ENCODE results near the gene FRMD1.

The FRMD1 gene

DNA sequence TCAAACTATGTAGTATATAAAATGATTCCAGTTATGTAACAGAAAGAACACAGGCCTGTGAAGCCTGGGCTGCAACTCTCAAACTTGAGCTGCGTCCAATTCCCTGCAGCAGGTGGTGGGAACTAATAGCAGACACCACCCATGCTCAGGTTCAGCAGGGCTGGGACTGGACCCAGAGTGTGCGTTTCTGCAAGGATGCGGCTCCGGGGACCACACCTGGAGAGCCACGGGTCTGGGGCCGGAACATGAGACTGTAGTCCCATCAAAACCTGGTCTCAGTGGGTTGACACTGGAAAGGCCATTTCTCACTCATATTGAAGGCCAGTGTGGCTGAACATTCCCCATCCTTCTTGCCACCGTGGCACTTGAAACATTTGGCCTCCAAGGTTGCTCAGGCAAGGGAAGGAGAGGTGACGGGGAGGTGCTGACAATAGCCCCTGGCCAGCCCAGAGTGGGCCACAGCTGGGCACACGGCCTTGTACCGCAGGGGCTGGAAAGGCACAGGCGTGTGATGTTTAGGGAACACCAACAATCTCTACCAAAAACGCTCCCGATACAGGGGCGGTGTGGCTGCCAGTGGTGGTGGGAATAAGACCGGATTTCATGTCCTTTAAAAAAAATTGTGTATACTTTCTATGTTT, 38.0 kb downstream of the FRMD1 start:
- DNase-seq = no peak

DNA sequence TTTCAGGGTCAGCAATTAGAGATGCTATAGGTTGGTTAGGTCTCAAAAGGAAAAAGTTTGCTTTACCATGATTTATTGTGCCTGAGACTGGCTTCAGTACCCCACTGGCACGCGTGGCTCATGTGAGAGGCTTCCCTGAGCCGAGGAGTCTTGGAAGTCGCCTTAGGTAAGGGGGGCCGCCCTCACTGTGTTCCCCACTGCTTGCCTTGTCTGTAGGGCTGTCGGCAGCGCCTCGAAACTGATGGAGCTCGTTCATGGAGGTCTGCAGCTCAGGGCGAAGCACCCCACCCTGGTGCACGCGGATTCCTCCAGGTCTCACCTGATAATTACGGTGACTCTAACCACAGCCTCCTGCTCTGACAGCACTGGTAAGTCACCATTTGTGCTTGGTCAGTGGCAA, 39.2 kb downstream of the FRMD1 start:
- no peak for DNase-seq

DNA sequence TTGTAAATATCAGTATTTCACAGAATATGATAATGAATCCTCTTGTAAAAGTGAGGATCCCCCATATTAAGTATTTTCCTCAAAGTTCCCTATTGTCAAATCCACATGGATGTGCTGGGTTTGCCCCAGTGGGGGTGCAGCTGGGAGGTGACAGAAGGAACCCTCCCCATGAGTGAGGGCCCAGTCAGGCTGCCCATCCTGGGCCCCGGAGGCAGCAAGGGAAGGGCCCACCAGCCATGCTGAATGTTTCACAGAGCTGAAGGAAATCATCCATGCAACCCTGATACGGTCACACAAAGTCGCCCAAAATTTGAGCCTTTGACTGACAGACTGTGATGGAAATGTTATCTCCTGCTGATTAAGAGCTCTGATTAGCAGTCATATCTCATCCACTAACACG, 39.7 kb downstream of the FRMD1 start:
- no peak for DNase-seq

DNA sequence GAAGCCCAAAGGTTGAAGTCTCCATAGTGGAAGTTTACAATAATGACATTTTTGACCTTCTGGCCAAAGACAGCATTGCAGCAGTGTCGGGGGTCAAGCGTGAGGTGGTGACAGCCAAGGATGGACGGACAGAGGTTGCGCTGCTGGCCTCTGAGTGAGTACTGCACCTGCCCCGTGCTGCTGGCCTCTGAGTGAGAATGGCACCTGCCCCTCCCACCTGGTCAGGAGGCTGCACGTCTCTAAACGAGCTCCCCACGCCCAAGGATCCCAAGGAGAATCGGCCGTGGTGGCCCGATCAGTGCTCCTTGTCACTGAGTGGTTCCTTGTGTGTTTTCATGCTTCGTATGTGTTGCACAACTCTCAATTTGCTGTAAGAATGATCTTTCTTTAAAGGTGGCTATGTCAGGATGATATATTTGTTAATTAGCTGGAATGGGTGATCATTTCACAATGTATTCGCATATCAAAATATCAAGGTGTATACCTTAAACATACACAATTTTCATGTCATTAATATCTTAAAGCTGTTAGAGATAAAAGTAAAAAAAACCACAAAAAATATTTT, 40.4 kb downstream of the FRMD1 start:
- no peak for DNase-seq

- no peak for DNase-seq
These were observed 41.2 kb downstream of the FRMD1 start for GRCh38 chr6:168037856-168038255.

GRCh38 chr6:168037242-168037641, 41.8 kb downstream of the FRMD1 start:
- DNase-seq = no peak

- DNase-seq = no peak
These were observed 43.1 kb downstream of the FRMD1 start for GRCh38 chr6:168035661-168036545.

- DNase-seq = no peak
These were observed 43.8 kb downstream of the FRMD1 start for GRCh38 chr6:168035098-168035660.

GRCh38 chr6:168034537-168034936, 44.5 kb downstream of the FRMD1 start:
- no peak for DNase-seq

GRCh38 chr6:168033791-168034190, 45.2 kb downstream of the FRMD1 start:
- DNase-seq = no peak

- no peak for DNase-seq
These were observed 46.8 kb downstream of the FRMD1 start for GRCh38 chr6:168032005-168032760.

DNA sequence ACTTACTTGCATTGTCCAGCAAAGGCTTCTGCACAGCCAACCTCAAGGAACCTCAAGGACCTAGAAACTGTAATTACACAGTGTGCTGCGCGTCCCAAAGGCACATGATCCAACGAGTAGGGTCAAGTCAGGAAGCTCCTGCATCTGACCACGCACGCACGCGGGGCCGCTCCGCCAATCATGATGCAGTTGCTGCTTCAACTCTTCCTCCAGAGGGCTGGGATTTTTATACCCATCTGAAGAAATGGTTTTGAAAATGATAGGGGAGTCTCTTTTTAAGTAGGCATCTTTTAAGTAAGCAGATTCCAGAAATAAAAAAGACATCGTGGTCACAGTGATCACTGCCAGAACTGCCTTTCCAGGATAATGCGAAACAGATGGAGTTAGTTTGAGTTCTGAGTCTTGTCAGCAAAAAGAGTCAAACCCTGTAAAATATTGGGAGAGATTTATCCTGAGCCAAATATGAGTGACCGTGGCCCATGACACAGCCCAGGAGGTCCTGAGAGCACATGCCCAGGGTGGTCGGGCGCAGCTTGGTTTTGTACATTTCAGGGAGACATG, 47.5 kb downstream of the FRMD1 start:
- DNase-seq = no peak

DNA sequence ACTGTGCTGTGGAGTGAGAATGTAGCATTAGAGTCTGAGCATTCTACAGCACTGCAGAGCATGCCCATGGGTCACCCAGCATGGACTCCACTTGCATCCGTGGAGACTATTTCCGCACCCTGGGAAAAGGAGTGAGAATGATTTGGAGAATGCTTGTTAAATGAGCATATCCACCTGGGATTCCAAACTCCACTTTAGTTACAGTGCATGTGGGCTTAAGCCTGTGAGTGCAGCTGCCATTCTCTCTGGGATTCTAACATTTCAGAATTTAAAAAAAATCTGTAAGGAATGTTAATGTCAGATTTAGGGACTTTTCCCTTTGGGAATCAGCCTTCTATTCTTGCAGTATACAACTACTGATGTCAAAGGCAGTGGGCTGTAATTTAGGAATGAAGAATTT, 48.1 kb downstream of the FRMD1 start:
- DNase-seq = no peak

DNA sequence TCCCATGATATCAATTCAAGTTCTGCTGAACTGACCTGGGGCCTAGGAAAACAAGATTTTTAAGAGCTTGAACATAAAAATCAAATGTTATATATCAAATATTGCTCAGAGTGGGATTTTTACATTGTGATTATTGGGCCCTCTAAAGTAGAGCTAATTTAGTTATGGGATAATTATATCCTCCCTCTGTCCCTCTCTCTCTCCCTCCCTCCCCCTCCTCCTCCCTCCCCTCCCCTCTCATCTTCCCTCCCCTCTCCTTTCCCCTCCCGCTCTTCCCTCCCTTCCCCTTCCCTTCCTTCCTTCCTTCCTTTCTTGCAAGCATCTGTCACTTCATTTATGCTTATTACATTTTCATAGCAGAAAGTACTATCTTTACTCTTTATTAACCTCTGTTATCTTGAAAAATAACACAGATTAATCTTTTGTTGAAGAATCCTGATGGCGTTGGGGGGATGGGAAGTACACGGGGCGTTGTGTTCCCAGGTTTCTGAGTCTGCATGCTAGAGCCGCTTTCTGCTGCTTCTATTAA, 48.7 kb downstream of the FRMD1 start:
- no peak for DNase-seq

DNA sequence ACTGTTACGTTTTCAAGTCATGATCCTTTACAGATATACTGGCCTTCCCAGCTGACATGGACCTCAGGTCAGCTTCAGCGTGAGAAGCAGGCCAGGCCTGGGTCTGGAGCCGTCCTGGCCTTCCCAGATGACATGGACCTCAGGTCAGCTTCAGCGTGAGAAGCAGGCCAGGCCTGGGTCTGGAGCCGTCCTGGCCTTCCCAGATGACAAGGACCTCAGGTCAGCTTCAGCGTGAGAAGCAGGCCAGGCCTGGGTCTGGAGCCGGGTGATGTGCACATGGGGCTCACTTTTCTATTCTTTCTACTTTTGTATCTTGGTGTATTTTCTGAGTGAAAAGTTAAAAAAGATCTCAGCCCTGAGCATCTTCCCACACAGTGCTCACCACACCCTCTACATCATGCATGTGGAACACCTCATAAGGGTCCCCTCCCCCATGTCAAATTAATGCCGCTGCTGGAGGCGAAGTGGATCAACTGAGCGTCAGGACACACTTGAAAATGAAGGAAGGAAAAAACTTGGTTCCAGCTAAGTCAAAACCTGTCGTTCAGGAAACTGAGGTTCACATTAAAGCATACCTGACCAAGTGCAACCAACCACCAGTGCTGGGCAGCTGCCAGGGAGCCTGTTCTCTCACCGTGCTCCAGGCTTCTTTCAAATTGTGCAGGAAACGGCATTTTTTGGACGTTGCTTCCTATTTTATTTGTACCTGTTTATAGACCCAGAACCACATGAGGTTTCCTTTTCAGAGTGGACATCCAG, 49.4 kb downstream of the FRMD1 start:
- no peak for DNase-seq

DNA sequence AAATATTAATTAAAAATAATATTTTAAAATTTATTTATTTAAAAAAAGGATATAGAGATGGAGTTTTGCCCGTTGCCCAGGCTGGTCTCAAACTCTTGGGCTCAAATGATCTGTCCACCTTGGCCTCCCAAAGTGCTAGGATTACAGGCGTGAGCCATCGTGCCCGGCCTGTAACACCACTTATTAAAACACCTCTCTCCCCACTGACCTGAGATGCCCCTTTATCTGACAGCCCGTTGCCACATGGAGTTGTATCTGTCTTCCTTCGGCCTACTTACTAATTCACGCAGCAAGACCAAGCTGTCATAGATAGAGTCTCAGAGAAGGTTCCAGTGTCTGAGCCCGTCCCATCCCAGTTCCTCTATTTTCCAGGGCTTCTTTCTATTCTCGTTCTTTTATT, 50.8 kb downstream of the FRMD1 start:
- no peak for DNase-seq

- DNase-seq = no peak
These were observed 51.5 kb downstream of the FRMD1 start for GRCh38 chr6:168027521-168027920.

DNA sequence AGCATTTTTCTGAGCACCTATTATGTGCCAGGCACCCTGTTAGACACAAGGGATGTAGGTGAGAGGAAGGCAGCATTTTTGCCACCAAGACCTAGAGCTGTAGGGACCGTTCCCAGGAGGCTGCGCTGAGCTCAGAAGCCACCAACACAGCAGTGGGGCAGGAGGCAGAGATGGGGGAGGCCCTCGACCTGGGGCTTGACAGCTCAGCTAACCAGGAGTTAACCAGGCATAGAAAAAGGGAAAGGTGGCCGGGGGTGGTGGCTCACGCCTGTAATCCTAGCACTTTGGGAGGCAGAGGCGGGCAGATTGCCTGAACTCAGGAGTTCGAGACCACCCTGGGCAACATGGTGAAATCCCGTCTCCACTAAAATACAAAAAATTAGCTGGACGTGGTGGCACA, 52.1 kb downstream of the FRMD1 start:
- DNase-seq = no peak

DNA sequence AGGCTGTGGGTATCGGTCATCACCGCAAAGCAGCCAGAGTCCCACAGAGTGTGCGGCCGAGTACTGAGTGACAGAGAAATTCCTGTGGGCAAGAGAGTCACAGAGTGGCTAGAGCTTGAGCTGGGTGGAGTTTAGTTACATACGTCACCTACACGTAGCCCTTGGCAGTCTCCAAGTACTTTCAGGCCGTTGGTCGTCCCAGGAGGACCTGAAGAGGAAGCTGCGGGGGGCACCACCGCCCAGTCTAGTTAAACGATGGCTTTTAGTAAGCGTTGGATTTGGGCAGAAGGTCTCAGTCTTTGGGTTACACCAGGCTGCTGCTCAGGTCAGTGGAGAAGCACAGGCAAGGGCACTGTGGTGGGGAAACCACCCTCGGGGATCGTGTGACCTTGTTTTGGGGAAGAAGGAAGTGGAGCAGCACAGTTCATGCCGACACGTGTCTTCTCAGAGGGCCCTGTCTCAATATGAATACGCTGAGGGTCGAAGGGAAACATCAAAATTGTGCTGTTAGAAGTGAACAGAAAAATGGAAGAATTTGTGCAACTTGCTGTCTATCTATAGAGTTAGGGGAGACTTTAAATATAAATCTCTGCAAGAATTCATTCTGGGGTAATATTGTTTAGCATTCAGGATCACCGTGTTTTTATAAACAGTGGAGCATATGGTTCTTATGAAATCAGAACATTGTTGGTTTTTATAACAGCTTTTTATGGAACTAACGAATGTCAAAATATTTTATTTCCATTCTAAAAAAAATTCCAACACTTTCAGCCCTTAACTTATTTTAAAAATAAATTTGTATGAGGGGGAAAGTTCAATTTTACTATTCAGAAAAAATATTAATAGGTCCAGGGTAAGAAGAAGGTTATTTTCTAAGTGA, 52.9 kb downstream of the FRMD1 start:
- DNase-seq = no peak

- no peak for DNase-seq
These were observed 54.0 kb downstream of the FRMD1 start for GRCh38 chr6:168024951-168025510.
